Left lung (tissue), 10 donors: Measurements from ENCODE around the gene PIK3C2A. TPM values are rescaled to one million over a fixed set of nuclear protein-coding genes. Genes with fewer than 3 reads are reported as not detected.
A peak's percentile ranks its signal among the peaks of the same experiment; 100 is the strongest.

ENCODE experiments used
- ATAC-seq: fragments of 200-7000 bp; cut with Tn5 transposase; one replicate; pipeline ENCODE4 v1.9.1; 2020; ENCODE audit warnings: moderate library complexity
- DNase-seq, 4 donors: peaks; one replicate each; pipeline ENCODE4 v3.0.0-alpha.2; 2013 to 2020
- H3K27ac ChIP-seq, 2 donors: fragments of 200-600 bp; sonication (generic) in 1 of 2; one replicate each; pipeline versions ENCODE4 v1.5.0 to v1.8.0; 2020 to 2021
- H3K27me3 ChIP-seq, 2 donors: fragments of 200-600 bp; sonication (generic) in 1 of 2; one replicate each; pipeline versions ENCODE4 v1.5.0 to v1.8.0; 2020 to 2021
- H3K36me3 ChIP-seq, 2 donors: fragments of 200-600 bp; sonication (generic) in 1 of 2; one replicate each; pipeline versions ENCODE4 v1.5.0 to v1.8.0; 2020 to 2021
- H3K4me1 ChIP-seq, 2 donors: fragments of 200-600 bp; one replicate each; pipeline ENCODE4 v1.8.0; 2021
- H3K4me3 ChIP-seq, 2 donors: fragments of 200-600 bp; sonication (generic) in 1 of 2; one replicate each; pipeline versions ENCODE4 v1.5.0 to v1.8.0; 2020 to 2021; ENCODE audit warnings: mild to moderate bottlenecking in 1 of 2
- H3K9me3 ChIP-seq, 2 donors: fragments of 200-600 bp; sonication (generic) in 1 of 2; one replicate each; pipeline versions ENCODE4 v1.5.0 to v1.8.0; 2020 to 2021
- intact Hi-C, 2 donors: fragments of 100-400 bp; cut with DNase I; formaldehyde crosslinking; loops; one replicate each; pipeline versions ENCODE4 v1.11.2 to v1.14.2; 2022
- polyA plus RNA-seq, 6 donors: library from polyadenylated mRNA; unstranded; fragments of 120-200 nt; gene quantifications; one replicate each; pipeline ENCODE4 v1.2.1, GENCODE V29; 2013; ENCODE audit not compliant: insufficient read length in 6 of 6
- total RNA-seq, 2 donors: library from RNA; stranded (reverse); fragmentation: NEBNext Ultra II Directional; extraction: Animal tissue kit (Norgen Biotek cat#: 25700); gene quantifications; one replicate each; pipeline ENCODE4 v1.2.1, GENCODE V29; 2021
- TF ChIP-seq, protein P1 (sequence below), 2 donors: fragments of 200-600 bp; sonication (generic) in 1 of 2; IDR thresholded peaks; one replicate each; pipeline versions ENCODE4 v1.5.0 to v1.8.0; 2021; ENCODE audit warnings: antibody characterized with exemption in 2 of 2
- donor health status: DM: no; HTN: yes; CAD: no.
- donor health status: DM: no; HTN: no; CAD: no.

Gene PIK3C2A
- total and polyA plus RNA-seq, 8 donors: 57.0 to 78.2 (median 63.4) TPM

DNA sequence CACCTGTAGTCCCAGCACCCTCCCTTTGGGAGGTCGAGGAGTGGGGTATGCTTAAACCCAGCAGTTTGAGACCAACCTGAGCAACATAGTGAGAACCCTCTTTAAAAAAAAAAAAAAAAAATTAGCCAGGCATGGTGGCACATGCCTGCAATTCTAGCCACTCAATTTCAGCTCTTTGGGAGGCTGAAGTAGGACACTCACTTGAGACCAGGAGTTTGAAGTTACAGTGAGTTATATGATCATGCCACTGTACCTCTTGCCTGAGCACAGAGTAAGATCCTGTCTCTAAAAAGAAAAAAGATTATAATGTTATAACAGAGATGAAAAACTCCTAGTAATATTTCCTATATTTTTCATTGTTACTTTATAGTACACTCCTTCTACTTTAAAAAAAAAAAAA is 23.9 kb downstream of the PIK3C2A start:
- peaks cover 0 to 3% of the 10 kb centered on the region in 2 donors for H3K4me1 ChIP-seq
- H3K36me3 ChIP-seq: peaks cover 0 to 7% of the 10 kb centered on the region in 2 donors
- H3K27me3 ChIP-seq: no peaks in the 10 kb centered on the region
- no peak overlapping the region for H3K27ac ChIP-seq
- no peak overlapping the region for H3K4me3 ChIP-seq
- intact Hi-C loops: no loop called here
- peak; percentile 74 for ATAC-seq
- TF ChIP-seq, protein P1, sequence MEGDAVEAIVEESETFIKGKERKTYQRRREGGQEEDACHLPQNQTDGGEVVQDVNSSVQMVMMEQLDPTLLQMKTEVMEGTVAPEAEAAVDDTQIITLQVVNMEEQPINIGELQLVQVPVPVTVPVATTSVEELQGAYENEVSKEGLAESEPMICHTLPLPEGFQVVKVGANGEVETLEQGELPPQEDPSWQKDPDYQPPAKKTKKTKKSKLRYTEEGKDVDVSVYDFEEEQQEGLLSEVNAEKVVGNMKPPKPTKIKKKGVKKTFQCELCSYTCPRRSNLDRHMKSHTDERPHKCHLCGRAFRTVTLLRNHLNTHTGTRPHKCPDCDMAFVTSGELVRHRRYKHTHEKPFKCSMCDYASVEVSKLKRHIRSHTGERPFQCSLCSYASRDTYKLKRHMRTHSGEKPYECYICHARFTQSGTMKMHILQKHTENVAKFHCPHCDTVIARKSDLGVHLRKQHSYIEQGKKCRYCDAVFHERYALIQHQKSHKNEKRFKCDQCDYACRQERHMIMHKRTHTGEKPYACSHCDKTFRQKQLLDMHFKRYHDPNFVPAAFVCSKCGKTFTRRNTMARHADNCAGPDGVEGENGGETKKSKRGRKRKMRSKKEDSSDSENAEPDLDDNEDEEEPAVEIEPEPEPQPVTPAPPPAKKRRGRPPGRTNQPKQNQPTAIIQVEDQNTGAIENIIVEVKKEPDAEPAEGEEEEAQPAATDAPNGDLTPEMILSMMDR (IDR thresholded peaks at IDR 0.05): no peak
- DNase-seq: no peak
- no peaks in the 10 kb centered on the region for H3K9me3 ChIP-seq

DNA sequence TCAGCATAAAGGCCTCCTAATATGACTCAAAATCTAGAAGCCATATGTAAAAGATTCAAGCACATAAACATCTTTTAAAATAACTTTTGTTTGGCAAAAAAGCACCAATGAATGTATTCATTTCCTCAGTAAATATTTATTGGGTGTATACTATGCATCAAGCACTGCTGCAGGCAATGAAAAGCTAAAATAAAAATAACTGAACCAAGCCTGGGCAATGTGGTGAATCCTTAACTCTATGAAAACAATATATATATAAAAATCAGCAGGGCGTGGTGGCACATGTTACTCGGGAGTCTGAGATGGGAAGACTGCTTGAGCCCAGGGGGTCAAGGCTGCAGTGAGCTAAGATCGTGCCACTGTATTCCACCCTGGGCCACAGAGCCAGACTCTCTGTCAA is 27.8 kb downstream of the PIK3C2A start:
- Histone ChIP-seq H3K36me3 (peaks cover 0 to 7% of the 10 kb centered on the region in 2 donors), H3K9me3 (no peaks in the 10 kb centered on the region), H3K4me3 (no peak overlapping the region), H3K27me3 (no peaks in the 10 kb centered on the region), H3K4me1 (no peaks in the 10 kb centered on the region), H3K27ac (no peak overlapping the region)
- intact Hi-C loops: no loop called here
- TF ChIP-seq, protein P1 (IDR thresholded peaks at IDR 0.05): no peak
- no peak for DNase-seq
- ATAC-seq: no peak

DNA sequence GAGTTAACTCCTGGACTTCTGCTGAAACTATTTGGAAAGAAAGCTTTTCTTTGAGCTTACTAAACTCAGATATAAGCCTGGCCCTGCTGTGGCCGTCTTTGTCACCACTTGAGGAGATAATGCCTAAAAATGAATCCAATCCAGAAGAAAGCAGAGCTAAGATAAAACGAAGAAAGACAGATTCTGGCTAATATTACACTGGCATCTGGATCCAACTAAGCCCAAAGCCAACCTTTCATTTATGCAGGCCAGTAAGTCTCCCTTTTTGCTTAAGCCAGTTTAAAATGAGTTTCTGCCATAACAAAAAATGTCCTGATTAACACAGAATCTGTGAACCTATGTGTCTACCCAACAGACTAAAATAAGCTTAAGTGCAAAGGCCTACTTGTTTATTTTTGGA is 34.5 kb downstream of the PIK3C2A start:
- peaks cover 0 to 19% of the 10 kb centered on the region in 2 donors for H3K4me1 ChIP-seq
- no peak overlapping the region for H3K4me3 ChIP-seq
- peaks cover 0 to 10% of the 10 kb centered on the region in 2 donors for H3K36me3 ChIP-seq
- DNase-seq: no peak
- H3K9me3 ChIP-seq: no peaks in the 10 kb centered on the region
- intact Hi-C loops: no loop called here
- TF ChIP-seq, protein P1 (IDR thresholded peaks at IDR 0.05): no peak
- H3K27ac ChIP-seq: no peak overlapping the region
- ATAC-seq: no peak
- no peaks in the 10 kb centered on the region for H3K27me3 ChIP-seq

DNA sequence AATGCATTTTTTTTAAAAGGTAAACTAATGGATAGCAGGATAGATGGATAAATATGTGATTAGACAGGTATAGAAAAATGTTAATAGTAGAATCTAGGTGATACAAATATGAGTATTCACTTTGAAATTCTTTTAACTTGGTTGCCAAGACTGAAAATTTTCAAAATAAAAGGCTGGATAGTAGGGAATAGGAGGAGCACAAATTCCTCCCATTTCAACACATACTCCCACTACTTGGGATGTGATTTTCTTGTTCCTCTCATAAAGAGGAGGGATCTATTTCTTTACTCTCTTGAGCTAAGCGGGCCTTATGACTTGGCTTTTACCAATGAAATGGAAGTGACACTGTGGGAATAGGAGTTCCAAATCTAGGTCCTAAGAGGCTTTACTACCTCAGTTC is 35.9 kb downstream of the PIK3C2A start:
- H3K27me3 ChIP-seq: no peaks in the 10 kb centered on the region
- TF ChIP-seq, protein P1 (IDR thresholded peaks at IDR 0.05): no peak
- DNase-seq (no peak), ATAC-seq (peak; percentile 34)
- no peak overlapping the region for H3K4me3 ChIP-seq
- H3K27ac ChIP-seq: no peak overlapping the region
- H3K9me3 ChIP-seq: no peaks in the 10 kb centered on the region
- peaks cover 0 to 20% of the 10 kb centered on the region in 2 donors for H3K36me3 ChIP-seq
- intact Hi-C loops: no loop called here
- peaks cover 0 to 19% of the 10 kb centered on the region in 2 donors for H3K4me1 ChIP-seq

DNA sequence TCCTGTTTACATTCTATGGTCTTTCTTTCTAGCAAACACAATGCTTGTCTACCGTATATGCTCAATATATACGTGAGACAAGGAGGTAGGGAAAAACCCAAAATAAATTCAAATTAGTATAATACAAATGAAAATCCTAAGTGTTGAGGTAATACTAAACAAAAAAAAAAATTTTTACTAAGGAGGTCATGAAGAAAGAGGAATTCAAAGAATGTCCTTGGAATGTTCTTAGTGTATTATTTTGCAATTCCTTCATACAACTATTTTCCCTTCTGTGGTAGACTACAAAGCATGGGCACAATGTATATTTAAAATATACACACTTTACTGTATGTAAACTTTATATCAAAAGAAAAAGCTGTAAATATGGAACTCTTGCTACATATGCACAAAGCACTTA is 36.4 kb downstream of the PIK3C2A start:
- ATAC-seq: peak; percentile 65

More for the DNA sequence above, 36.4 kb downstream of the PIK3C2A start:
- TF ChIP-seq, protein P1 (IDR thresholded peaks at IDR 0.05): no peak
- DNase-seq: no peak
- Histone ChIP-seq H3K4me3 (no peak overlapping the region), H3K36me3 (peaks cover 0 to 22% of the 10 kb centered on the region in 2 donors), H3K27ac (no peak overlapping the region), H3K9me3 (no peaks in the 10 kb centered on the region), H3K27me3 (no peaks in the 10 kb centered on the region), H3K4me1 (peaks cover 0 to 19% of the 10 kb centered on the region in 2 donors)
- intact Hi-C loops: no loop called here
